Stimulated activated naive B cell treated with anti-CD40 and anti-IgM and Interleukin-4, amounts not matched to agents 10 μg/mL and 1 μg/mL and 100 μg/mL, for 72 hours (primary cell): ENCODE data around the gene DTL.
"Not testable (repeated sequence)": the region's sequence is repeated elsewhere in the genome, so short reads cannot be mapped to it uniquely, and the experiment has no call there.

ENCODE experiments used
- ATAC-seq, 2 donors: fragments of 150-1000 bp; cut with Tn5 transposase; replicated peaks; 2 replicates each; pipeline ENCODE4 v1.10.0; 2021; ENCODE audit warnings: moderate library complexity in 1 of 2
- DNase-seq: peaks from one replicate; pipeline ENCODE4 v3.0.0; 2021
- H3K27ac Mint-ChIP-seq: one replicate; pipeline ENCODE4 v1.8.0; 2022; ENCODE audit warnings: mild to moderate bottlenecking, mixed read lengths
- H3K27me3 Mint-ChIP-seq, 2 donors: one replicate each; pipeline ENCODE4 v1.8.0; 2022; ENCODE audit warnings: mixed read lengths in 2 of 2
- H3K36me3 Mint-ChIP-seq, 2 donors: one replicate each; pipeline ENCODE4 v1.8.0; 2022; ENCODE audit warnings: mixed read lengths in 2 of 2, mild to moderate bottlenecking in 1 of 2
- H3K4me1 Mint-ChIP-seq, 2 donors: one replicate each; pipeline ENCODE4 v1.8.0; 2022; ENCODE audit warnings: mixed read lengths in 2 of 2, mild to moderate bottlenecking in 1 of 2
- H3K4me3 Mint-ChIP-seq, 2 donors: one replicate each; pipeline ENCODE4 v1.8.0; 2022; ENCODE audit warnings: mild to moderate bottlenecking in 2 of 2, mixed read lengths in 2 of 2, moderate library complexity in 1 of 2
- H3K9me3 Mint-ChIP-seq, 2 donors: one replicate each; pipeline ENCODE4 v1.8.0; 2022; ENCODE audit warnings: mixed read lengths in 2 of 2, mild to moderate bottlenecking in 1 of 2

The DTL gene

GRCh38 chr1:212035123-212035834 lies at the start of gene DTL, which contains the start of gene INTS7:
DTL (plus strand) TSS chr1:212035748; CDS start chr1:212035891, 143 bp downstream.
INTS7 (minus strand) TSS chr1:212035557; CDS start chr1:212035437, 120 bp downstream.
- peaks cover 21 to 40% of the 10 kb centered on the region in 2 donors for H3K4me1 Mint-ChIP-seq
- H3K4me3 Mint-ChIP-seq, result peak within 1 kb of the TSS; percentile 86 to 90
- peak; percentile 88 to 91 for ATAC-seq
- no peaks in the 10 kb centered on the region for H3K27me3 Mint-ChIP-seq
- peaks cover 18 to 19% of the 10 kb centered on the region in 2 donors for H3K36me3 Mint-ChIP-seq
- no peaks in the 10 kb centered on the region for H3K9me3 Mint-ChIP-seq
- peak; percentile 98 for DNase-seq
- peak within 1 kb of the TSS; percentile 99 for H3K27ac Mint-ChIP-seq

GRCh38 chr1:211986628-211987254 lies 48.8 kb upstream of the DTL start:
- H3K27me3 Mint-ChIP-seq, result no peaks in the 10 kb centered on the region
- H3K9me3 Mint-ChIP-seq, result no peaks in the 10 kb centered on the region
- peaks cover 9 to 30% of the 10 kb centered on the region in 2 donors for H3K4me1 Mint-ChIP-seq
- ATAC-seq (peak; percentile 82 to 88), DNase-seq (peak; percentile 6)
- peak overlapping the region in 1 of 2 donors; percentile 1 for H3K4me3 Mint-ChIP-seq
- H3K36me3 Mint-ChIP-seq, result peaks cover 16 to 31% of the 10 kb centered on the region in 2 donors
- no peak overlapping the region for H3K27ac Mint-ChIP-seq

- peaks cover 7 to 23% of the 10 kb centered on the region in 2 donors for H3K4me1 Mint-ChIP-seq
- H3K27ac Mint-ChIP-seq, result no peak overlapping the region
- no peaks in the 10 kb centered on the region for H3K9me3 Mint-ChIP-seq
- no peak overlapping the region for H3K4me3 Mint-ChIP-seq
- ATAC-seq (no peak), DNase-seq (no peak)
- H3K27me3 Mint-ChIP-seq, result no peaks in the 10 kb centered on the region
- peaks cover 8 to 14% of the 10 kb centered on the region in 2 donors for H3K36me3 Mint-ChIP-seq
Observed at GRCh38 chr1:211991695-211992094, 43.9 kb upstream of the DTL start.

- H3K36me3 Mint-ChIP-seq, result peaks cover 30 to 31% of the 10 kb centered on the region in 2 donors
- not testable (repeated sequence) for H3K27me3 Mint-ChIP-seq, DNase-seq, H3K4me1 Mint-ChIP-seq, H3K27ac Mint-ChIP-seq, H3K9me3 Mint-ChIP-seq, ATAC-seq, H3K4me3 Mint-ChIP-seq
Observed at GRCh38 chr1:211997426-211997825, 38.1 kb upstream of the DTL start.

GRCh38 chr1:212002536-212002935 lies 33.0 kb upstream of the DTL start:
- H3K4me3 Mint-ChIP-seq, result no peak overlapping the region

GRCh38 chr1:212004895-212005608 lies 30.5 kb upstream of the DTL start:
- H3K9me3 Mint-ChIP-seq, result no peaks in the 10 kb centered on the region
- no peak overlapping the region for H3K4me3 Mint-ChIP-seq
- no peaks in the 10 kb centered on the region for H3K27me3 Mint-ChIP-seq
- H3K4me1 Mint-ChIP-seq, result no peaks in the 10 kb centered on the region
- ATAC-seq, result no peak
- H3K36me3 Mint-ChIP-seq, result peaks cover 30 to 46% of the 10 kb centered on the region in 2 donors
- H3K27ac Mint-ChIP-seq, result no peak overlapping the region
- no peak for DNase-seq

More at GRCh38 chr1:212002536-212002935, 33.0 kb upstream of the DTL start:
- no peak for DNase-seq
- H3K27ac Mint-ChIP-seq, result no peak overlapping the region
- no peak for ATAC-seq
- H3K36me3 Mint-ChIP-seq, result peaks cover 33 to 39% of the 10 kb centered on the region in 2 donors
- no peaks in the 10 kb centered on the region for H3K27me3 Mint-ChIP-seq
- H3K9me3 Mint-ChIP-seq, result no peaks in the 10 kb centered on the region
- H3K4me1 Mint-ChIP-seq, result no peaks in the 10 kb centered on the region

GRCh38 chr1:212007178-212007577 lies 28.4 kb upstream of the DTL start:
- no peaks in the 10 kb centered on the region for H3K9me3 Mint-ChIP-seq
- DNase-seq (no peak), ATAC-seq (no peak)
- no peaks in the 10 kb centered on the region for H3K4me1 Mint-ChIP-seq
- H3K36me3 Mint-ChIP-seq, result peaks cover 20 to 43% of the 10 kb centered on the region in 2 donors
- H3K27me3 Mint-ChIP-seq, result no peaks in the 10 kb centered on the region
- no peak overlapping the region for H3K4me3 Mint-ChIP-seq
- no peak overlapping the region for H3K27ac Mint-ChIP-seq

- Mint-ChIP-seq H3K9me3 (no peaks in the 10 kb centered on the region), H3K4me3 (no peak overlapping the region), H3K27me3 (no peaks in the 10 kb centered on the region), H3K36me3 (peaks cover 18 to 36% of the 10 kb centered on the region in 2 donors), H3K4me1 (no peaks in the 10 kb centered on the region), H3K27ac (no peak overlapping the region)
- DNase-seq (no peak), ATAC-seq (no peak)
Observed at GRCh38 chr1:212007886-212008285, 27.7 kb upstream of the DTL start.

GRCh38 chr1:212009561-212009960 lies 26.0 kb upstream of the DTL start:
- Mint-ChIP-seq H3K36me3 (peaks cover 18 to 32% of the 10 kb centered on the region in 2 donors), H3K4me3 (no peak overlapping the region), H3K9me3 (no peaks in the 10 kb centered on the region), H3K27ac (no peak overlapping the region), H3K27me3 (no peaks in the 10 kb centered on the region), H3K4me1 (no peaks in the 10 kb centered on the region)
- DNase-seq (no peak), ATAC-seq (no peak)

- Mint-ChIP-seq H3K4me1 (no peaks in the 10 kb centered on the region), H3K36me3 (peaks cover 18 to 33% of the 10 kb centered on the region in 2 donors), H3K4me3 (no peak overlapping the region), H3K27ac (no peak overlapping the region), H3K27me3 (no peaks in the 10 kb centered on the region), H3K9me3 (no peaks in the 10 kb centered on the region)
- DNase-seq (no peak), ATAC-seq (no peak)
Observed at GRCh38 chr1:212010004-212010403, 25.5 kb upstream of the DTL start.

- DNase-seq, result peak; percentile 35
- peaks cover 16 to 27% of the 10 kb centered on the region in 2 donors for H3K36me3 Mint-ChIP-seq
- peak; percentile 91 to 97 for ATAC-seq
- H3K27ac Mint-ChIP-seq, result no peak overlapping the region
- no peaks in the 10 kb centered on the region for H3K4me1 Mint-ChIP-seq
- H3K9me3 Mint-ChIP-seq, result no peaks in the 10 kb centered on the region
- H3K27me3 Mint-ChIP-seq, result no peaks in the 10 kb centered on the region
- H3K4me3 Mint-ChIP-seq, result no peak overlapping the region
Observed at GRCh38 chr1:212012034-212012740, 23.4 kb upstream of the DTL start.

- H3K27me3 Mint-ChIP-seq, result no peaks in the 10 kb centered on the region
- ATAC-seq, result no peak
- peaks cover 13 to 21% of the 10 kb centered on the region in 2 donors for H3K36me3 Mint-ChIP-seq
- no peaks in the 10 kb centered on the region for H3K9me3 Mint-ChIP-seq
- no peak overlapping the region for H3K4me3 Mint-ChIP-seq
- no peaks in the 10 kb centered on the region for H3K4me1 Mint-ChIP-seq
- no peak for DNase-seq
- H3K27ac Mint-ChIP-seq, result no peak overlapping the region
Observed at GRCh38 chr1:212013672-212014071, 21.9 kb upstream of the DTL start.

- peaks cover 16 to 26% of the 10 kb centered on the region in 2 donors for H3K36me3 Mint-ChIP-seq
- no peak for ATAC-seq
- no peaks in the 10 kb centered on the region for H3K27me3 Mint-ChIP-seq
- DNase-seq, result no peak
- H3K4me3 Mint-ChIP-seq, result no peak overlapping the region
- H3K4me1 Mint-ChIP-seq, result no peaks in the 10 kb centered on the region
- H3K27ac Mint-ChIP-seq, result no peak overlapping the region
- H3K9me3 Mint-ChIP-seq, result peaks cover 5 to 6% of the 10 kb centered on the region in 2 donors
Observed at GRCh38 chr1:212020975-212021374, 14.6 kb upstream of the DTL start.

- H3K4me1 Mint-ChIP-seq, result peaks cover 0 to 3% of the 10 kb centered on the region in 2 donors
- no peak overlapping the region for H3K27ac Mint-ChIP-seq
- H3K27me3 Mint-ChIP-seq, result no peaks in the 10 kb centered on the region
- ATAC-seq (no peak), DNase-seq (no peak)
- no peak overlapping the region for H3K4me3 Mint-ChIP-seq
- H3K36me3 Mint-ChIP-seq, result peaks cover 16 to 29% of the 10 kb centered on the region in 2 donors
- H3K9me3 Mint-ChIP-seq, result peaks cover 5 to 6% of the 10 kb centered on the region in 2 donors
Observed at GRCh38 chr1:212021563-212021962, 14.0 kb upstream of the DTL start.
